GM12878 (cell line): Measurements from ENCODE around the gene ABL1.

ENCODE experiments used
- CTCF ChIP-seq, 3 experiments: IDR thresholded peaks in 2 of 3; conservative IDR thresholded peaks in 1 of 3; 2 replicates each; pipeline ENCODE4 v1.5.1; 2011; ENCODE audit warnings: low read depth in 3 of 3, low read length in 3 of 3, mild to moderate bottlenecking in 3 of 3, control low read depth in 2 of 3, moderate library complexity in 2 of 3, inconsistent platforms in 1 of 3, mixed read lengths in 1 of 3; ENCODE audit not compliant: control insufficient read depth in 2 of 3, insufficient read depth in 1 of 3; ENCODE audit errors: extremely low read depth in 1 of 3
- ESRRA ChIP-seq: IDR thresholded peaks from 2 replicates; pipeline ENCODE4 v1.6.1; 2012; ENCODE audit warnings: mild to moderate bottlenecking, low read length, improper control_type of control experiment
- EZH2 ChIP-seq: IDR thresholded peaks from 2 replicates; pipeline ENCODE4 v1.6.1; 2012; ENCODE audit warnings: low read depth, mild to moderate bottlenecking, control low read depth, inconsistent platforms, low read length, borderline replicate concordance; ENCODE audit not compliant: control insufficient read depth
- FOXM1 ChIP-seq: IDR thresholded peaks from 2 replicates; pipeline ENCODE4 v1.6.1; 2012; ENCODE audit warnings: low read depth, mild to moderate bottlenecking, inconsistent platforms, low read length, moderate library complexity
- KAT2A ChIP-seq: conservative IDR thresholded peaks from 2 replicates; pipeline ENCODE4 v1.6.1; 2011; ENCODE audit warnings: low read depth, low read length; ENCODE audit not compliant: control insufficient read depth
- MAX ChIP-seq: IDR thresholded peaks from 2 replicates; pipeline ENCODE4 v1.6.1; 2012; ENCODE audit warnings: low read depth, low read length, improper control_type of control experiment
- NFIC ChIP-seq: IDR thresholded peaks from 2 replicates; pipeline ENCODE4 v1.6.1; 2012; ENCODE audit warnings: low read depth, mild to moderate bottlenecking, inconsistent platforms, low read length, moderate library complexity
- POLR2A ChIP-seq: IDR thresholded peaks from 2 replicates; pipeline ENCODE4 v1.6.1; 2011; ENCODE audit warnings: low read depth, mild to moderate bottlenecking, low read length
- POLR2AphosphoS5 ChIP-seq: IDR thresholded peaks from 2 replicates; pipeline ENCODE4 v1.6.1; 2011; ENCODE audit warnings: mild to moderate bottlenecking, low read length, inconsistent platforms
- RBBP5 ChIP-seq: fragments of 200-600 bp; sonication (generic); conservative IDR thresholded peaks from 2 replicates; pipeline ENCODE4 v1.6.1; 2016
- SP1 ChIP-seq: IDR thresholded peaks from one replicate; pipeline ENCODE4 v1.6.1; 2011; ENCODE audit warnings: low read depth, low read length
- STAT1 ChIP-seq: fragments of 450-650 bp; conservative IDR thresholded peaks from 2 replicates; pipeline ENCODE4 v1.6.1; 2014; ENCODE audit warnings: antibody characterized with exemption, mild to moderate bottlenecking

- TF ChIP-seq EZH2 (no peak), POLR2AphosphoS5 (no peak), CTCF (IDR thresholded peaks at IDR 0.05 in 2 of 3, conservative IDR thresholded peaks at IDR 0.05 in 1 of 3; ENCODE audit: control insufficient read depth in 2 of 3, extremely low read depth in 1 of 3, insufficient read depth in 1 of 3, low read depth in 3 of 3, low read length in 3 of 3) (no peak), FOXM1 (no peak), SP1 (no peak), STAT1 (no peak), RBBP5 (no peak), NFIC (no peak), KAT2A (no peak), MAX (no peak), POLR2A (no peak), ESRRA (no peak)
Observed at GRCh38 chr9:130921989-130922892, 87.2 kb downstream of the ABL1 start.
